HL-60/S4 treated with retinoic acid at 250 ng/mL for 4 days and 3 days (cell line): Measurements from ENCODE around the gene KLK4.

Experiments used
- in situ Hi-C: fragments of 300-500 bp; cut with MboI; formaldehyde crosslinking; loops from 2 replicates; pipeline ENCODE4 v1.7.0; 2022; ENCODE audit warnings: low sequenced_read_pairs

KLK4 gene

DNA sequence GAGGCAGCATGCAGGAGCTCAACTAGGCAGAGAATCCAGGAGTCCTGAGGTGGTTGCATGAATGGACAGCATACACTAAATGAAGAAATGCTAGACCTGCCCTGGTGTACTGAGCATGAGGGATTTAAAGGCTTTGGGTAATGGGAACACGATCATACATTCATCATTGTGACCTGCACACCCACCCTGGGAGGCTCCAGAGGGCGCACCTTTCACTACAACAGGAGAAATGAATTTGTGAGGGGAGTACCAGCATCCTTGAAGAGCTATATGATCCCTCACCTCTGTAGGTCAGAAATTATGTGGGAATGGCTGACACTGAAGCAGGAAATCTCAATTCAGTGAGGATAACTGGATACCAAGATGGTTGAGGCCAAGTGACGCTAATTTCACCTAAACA, 29.0 kb downstream of the KLK4 start:
- in situ Hi-C loops: no loop called here

DNA sequence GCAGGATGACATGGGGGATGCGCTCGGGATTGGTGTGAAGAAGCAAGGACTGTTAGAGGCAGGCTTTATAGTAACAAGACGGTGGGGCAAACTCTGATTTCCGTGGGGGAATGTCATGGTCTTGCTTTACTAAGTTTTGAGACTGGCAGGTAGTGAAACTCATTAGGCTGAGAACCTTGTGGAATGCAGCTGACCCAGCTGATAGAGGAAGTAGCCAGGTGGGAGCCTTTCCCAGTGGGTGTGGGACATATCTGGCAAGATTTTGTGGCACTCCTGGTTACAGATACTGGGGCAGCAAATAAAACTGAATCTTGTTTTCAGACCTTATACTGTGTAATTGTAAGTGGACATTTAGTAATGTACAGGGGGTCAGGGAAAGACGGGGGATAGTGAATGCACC, 31.0 kb downstream of the KLK4 start:
- in situ Hi-C loops: no loop called here

DNA sequence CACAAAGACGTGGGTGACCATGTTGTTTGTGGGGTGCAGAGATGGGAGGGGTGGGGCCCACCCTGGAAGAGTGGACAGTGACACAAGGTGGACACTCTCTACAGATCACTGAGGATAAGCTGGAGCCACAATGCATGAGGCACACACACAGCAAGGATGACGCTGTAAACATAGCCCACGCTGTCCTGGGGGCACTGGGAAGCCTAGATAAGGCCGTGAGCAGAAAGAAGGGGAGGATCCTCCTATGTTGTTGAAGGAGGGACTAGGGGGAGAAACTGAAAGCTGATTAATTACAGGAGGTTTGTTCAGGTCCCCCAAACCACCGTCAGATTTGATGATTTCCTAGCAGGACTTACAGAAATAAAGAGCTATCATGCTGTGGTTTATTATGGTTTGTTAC, 32.3 kb downstream of the KLK4 start:
- in situ Hi-C loops: no loop called here

DNA sequence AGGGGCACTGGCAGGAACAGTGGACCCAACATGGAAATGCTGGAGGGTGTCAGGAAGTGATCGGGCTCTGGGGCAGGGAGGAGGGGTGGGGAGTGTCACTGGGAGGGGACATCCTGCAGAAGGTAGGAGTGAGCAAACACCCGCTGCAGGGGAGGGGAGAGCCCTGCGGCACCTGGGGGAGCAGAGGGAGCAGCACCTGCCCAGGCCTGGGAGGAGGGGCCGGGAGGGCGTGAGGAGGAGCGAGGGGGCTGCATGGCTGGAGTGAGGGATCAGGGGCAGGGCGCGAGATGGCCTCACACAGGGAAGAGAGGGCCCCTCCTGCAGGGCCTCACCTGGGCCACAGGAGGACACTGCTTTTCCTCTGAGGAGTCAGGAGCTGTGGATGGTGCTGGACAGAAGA, 33.9 kb downstream of the KLK4 start:
- in situ Hi-C loops: no loop called here

DNA sequence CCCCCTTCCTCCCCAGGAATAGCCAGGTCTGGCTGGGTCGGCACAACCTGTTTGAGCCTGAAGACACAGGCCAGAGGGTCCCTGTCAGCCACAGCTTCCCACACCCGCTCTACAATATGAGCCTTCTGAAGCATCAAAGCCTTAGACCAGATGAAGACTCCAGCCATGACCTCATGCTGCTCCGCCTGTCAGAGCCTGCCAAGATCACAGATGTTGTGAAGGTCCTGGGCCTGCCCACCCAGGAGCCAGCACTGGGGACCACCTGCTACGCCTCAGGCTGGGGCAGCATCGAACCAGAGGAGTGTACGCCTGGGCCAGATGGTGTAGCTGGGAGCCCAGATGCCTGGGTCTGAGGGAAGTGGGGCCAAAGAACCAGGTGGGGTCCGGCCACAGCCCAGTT, 34.7 kb downstream of the KLK4 start:
- in situ Hi-C loops: no loop called here

DNA sequence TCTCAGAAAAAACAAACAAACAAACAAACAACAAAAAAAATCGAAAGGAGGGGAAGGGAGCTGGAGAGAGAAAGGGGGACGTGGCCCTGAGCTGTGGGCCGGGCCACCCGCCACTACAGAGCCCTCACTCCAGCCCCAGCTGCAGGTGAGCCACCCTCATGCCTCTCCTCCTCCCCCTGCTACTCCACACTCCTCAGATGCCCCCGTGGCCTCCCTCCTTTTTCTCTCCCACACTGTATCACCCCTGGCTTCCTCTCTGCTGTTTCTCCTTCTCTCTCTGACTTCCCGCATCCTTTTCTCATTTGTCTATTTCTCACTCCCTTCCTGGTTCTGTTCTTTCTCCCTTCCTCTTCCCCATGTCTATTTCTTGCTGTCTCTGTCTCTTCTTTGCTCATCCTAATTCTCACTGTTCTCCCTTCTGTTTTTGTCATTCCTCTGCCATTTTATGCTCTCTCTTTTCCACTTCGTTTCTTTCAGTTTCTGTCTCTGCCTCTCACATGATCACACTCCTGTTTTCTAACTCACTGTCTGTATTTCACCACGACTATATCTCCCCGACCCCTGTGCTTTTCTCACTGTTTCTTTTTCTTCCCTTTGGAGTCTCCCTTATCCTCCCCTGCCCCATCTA, 35.3 kb downstream of the KLK4 start:
- in situ Hi-C loops: no loop called here

DNA sequence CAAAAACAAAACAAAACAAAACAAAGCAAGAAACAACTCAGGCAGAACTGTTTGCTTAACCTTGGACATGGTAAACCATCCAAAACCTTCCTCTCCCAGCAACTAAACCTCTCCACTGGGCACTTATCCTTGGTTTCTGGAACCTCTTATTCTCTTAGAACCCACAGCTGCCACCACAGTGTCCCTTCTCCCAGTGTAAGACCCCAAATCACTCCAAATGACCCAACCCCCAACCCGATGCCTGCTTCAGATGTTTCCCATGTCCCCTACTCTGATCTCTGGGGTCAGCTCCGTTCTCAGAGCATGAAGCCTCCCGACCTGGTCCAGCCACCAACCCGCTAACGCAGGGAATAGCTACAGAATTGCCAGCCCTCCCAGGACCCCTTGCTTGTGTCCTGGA, 37.0 kb downstream of the KLK4 start:
- in situ Hi-C loops: no loop called here

DNA sequence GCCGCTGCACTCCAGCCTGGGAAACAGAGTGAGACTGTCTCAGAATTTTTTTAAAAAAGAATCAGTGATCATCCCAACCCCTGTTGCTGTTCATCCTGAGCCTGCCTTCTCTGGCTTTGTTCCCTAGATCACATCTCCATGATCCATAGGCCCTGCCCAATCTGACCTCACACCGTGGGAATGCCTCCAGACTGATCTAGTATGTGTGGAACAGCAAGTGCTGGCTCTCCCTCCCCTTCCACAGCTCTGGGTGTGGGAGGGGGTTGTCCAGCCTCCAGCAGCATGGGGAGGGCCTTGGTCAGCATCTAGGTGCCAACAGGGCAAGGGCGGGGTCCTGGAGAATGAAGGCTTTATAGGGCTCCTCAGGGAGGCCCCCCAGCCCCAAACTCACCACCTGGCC, 38.1 kb downstream of the KLK4 start, which contains the start of gene KLK2:
Gene KLK2, plus strand, starts transcription at position 384 of the 400 bp plus-strand sequence. CDS start 35 bp downstream, outside the sequence.
- in situ Hi-C loops: no loop called here

DNA sequence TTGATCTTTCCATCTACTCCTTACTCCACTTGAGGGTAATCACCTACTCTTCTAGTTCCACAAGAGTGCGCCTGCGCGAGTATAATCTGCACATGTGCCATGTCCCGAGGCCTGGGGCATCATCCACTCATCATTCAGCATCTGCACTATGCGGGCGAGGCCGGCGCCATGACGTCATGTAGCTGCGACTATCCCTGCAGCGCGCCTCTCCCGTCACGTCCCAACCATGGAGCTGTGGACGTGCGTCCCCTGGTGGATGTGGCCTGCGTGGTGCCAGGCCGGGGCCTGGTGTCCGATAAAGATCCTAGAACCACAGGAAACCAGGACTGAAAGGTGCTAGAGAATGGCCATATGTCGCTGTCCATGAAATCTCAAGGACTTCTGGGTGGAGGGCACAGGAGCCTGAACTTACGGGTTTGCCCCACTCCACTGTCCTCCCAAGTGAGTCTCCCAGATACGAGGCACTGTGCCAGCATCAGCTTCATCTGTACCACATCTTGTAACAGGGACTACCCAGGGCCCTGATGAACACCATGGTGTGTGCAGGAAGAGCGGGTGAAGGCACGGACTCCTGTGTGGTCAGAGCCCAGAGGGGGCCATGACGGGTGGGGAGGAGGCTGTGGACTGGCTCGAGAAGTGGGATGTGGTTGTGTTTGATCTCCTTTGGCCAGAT, 40.6 kb downstream of the KLK4 start:
- in situ Hi-C loops: no loop called here

DNA sequence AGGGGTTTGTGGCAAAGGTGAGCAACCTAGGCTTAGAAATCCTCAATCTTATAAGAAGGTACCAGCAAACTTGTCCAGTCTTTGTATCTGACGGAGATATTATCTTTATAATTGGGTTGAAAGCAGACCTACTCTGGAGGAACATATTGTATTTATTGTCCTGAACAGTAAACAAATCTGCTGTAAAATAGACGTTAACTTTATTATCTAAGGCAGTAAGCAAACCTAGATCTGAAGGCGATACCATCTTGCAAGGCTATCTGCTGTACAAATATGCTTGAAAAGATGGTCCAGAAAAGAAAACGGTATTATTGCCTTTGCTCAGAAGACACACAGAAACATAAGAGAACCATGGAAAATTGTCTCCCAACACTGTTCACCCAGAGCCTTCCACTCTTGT, 41.7 kb downstream of the KLK4 start:
- in situ Hi-C loops: no loop called here

DNA sequence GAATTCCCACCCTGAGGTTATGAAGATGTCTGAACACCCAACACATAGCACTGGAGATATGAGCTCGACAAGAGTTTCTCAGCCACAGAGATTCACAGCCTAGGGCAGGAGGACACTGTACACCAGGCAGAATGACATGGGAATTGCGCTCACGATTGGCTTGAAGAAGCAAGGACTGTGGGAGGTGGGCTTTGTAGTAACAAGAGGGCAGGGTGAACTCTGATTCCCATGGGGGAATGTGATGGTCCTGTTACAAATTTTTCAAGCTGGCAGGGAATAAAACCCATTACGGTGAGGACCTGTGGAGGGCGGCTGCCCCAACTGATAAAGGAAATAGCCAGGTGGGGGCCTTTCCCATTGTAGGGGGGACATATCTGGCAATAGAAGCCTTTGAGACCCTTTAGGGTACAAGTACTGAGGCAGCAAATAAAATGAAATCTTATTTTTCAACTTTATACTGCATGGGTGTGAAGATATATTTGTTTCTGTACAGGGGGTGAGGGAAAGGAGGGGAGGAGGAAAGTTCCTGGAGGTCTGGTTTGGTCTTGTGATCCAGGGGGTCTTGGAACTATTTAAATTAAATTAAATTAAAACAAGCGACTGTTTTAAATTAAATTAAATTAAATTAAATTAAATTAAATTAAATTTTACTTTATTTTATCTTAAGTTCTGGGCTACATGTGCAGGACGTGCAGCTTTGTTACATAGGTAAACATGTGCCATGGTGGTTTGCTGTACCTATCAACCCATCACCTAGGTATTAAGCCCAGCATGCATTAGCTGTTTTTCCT, 49.5 kb downstream of the KLK4 start:
- in situ Hi-C loops: no loop called here

DNA sequence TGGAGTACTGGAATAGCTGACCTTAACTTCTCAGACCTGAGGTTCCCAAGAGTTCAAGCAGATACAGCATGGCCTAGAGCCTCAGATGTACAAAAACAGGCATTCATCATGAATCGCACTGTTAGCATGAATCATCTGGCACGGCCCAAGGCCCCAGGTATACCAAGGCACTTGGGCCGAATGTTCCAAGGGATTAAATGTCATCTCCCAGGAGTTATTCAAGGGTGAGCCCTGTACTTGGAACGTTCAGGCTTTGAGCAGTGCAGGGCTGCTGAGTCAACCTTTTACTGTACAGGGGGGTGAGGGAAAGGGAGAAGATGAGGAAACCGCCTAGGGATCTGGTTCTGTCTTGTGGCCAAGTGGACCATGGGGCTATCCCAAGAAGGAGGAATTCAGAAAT, 50.2 kb downstream of the KLK4 start:
- in situ Hi-C loops: no loop called here

DNA sequence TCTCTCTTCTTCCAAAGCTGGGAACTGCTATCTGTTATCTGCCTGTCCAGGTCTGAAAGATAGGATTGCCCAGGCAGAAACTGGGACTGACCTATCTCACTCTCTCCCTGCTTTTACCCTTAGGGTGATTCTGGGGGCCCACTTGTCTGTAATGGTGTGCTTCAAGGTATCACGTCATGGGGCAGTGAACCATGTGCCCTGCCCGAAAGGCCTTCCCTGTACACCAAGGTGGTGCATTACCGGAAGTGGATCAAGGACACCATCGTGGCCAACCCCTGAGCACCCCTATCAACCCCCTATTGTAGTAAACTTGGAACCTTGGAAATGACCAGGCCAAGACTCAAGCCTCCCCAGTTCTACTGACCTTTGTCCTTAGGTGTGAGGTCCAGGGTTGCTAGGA, 51.3 kb downstream of the KLK4 start:
- in situ Hi-C loops: no loop called here

DNA sequence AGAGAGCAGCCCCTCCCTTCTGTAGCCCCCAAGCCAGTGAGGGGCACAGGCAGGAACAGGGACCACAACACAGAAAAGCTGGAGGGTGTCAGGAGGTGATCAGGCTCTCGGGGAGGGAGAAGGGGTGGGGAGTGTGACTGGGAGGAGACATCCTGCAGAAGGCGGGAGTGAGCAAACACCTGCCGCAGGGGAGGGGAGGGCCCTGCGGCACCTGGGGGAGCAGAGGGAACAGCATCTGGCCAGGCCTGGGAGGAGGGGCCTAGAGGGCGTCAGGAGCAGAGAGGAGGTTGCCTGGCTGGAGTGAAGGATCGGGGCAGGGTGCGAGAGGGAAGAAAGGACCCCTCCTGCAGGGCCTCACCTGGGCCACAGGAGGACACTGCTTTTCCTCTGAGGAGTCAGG, 52.3 kb downstream of the KLK4 start:
- in situ Hi-C loops: no loop called here

DNA sequence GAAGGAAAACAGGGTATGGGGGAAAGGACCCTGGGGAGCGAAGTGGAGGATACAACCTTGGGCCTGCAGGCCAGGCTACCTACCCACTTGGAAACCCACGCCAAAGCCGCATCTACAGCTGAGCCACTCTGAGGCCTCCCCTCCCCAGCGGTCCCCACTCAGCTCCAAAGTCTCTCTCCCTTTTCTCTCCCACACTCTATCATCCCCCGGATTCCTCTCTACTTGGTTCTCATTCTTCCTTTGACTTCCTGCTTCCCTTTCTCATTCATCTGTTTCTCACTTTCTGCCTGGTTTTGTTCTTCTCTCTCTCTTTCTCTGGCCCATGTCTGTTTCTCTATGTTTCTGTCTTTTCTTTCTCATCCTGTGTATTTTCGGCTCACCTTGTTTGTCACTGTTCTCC, 53.8 kb downstream of the KLK4 start:
- in situ Hi-C loops: no loop called here
